Adrenal gland (tissue), 5 donors: ENCODE results near the gene MGAT4A.

Source experiments
- POLR2A ChIP-seq, 2 donors: fragments of 450-650 bp; IDR thresholded peaks; one replicate each; pipeline ENCODE4 v1.6.1; 2017; ENCODE audit warnings: antibody characterized with exemption in 2 of 2, mild to moderate bottlenecking in 2 of 2, moderate library complexity in 1 of 2
- TF ChIP-seq, protein P1 (sequence below), 6 experiments: fragments of 450-650 bp in 4 of 6; fragments of 200-600 bp in 2 of 6; sonication (generic) in 1 of 6; IDR thresholded peaks; 1 replicate in 5 of 6; 2 replicates in 1 of 6; pipeline versions ENCODE4 v1.5.1 to v1.8.0; 2016 to 2021; ENCODE audit warnings: antibody characterized with exemption in 6 of 6, mild to moderate bottlenecking in 2 of 6, moderate library complexity in 1 of 6
- donor health status: DM: no; HTN: no; CAD: no.

DNA sequence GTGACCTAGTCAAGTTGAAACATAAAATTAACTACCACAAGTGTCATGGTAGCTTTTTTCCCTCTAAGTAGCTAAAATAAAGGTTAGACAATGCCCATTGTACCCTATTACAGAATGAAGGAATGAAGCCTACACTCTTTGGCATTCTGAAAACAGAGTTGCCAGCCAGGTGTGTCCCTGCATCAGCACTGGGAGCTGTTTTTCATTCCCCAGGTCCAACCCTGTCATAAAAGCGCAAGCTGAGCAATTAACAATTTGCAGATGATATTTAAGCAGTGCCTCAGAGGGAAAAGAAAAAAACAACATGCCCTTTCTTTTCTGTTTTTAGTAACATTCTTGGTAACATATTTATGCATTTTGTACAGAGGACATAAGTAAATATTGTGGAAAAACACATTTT is 46.8 kb upstream of the MGAT4A start:
- TF ChIP-seq, protein P1, sequence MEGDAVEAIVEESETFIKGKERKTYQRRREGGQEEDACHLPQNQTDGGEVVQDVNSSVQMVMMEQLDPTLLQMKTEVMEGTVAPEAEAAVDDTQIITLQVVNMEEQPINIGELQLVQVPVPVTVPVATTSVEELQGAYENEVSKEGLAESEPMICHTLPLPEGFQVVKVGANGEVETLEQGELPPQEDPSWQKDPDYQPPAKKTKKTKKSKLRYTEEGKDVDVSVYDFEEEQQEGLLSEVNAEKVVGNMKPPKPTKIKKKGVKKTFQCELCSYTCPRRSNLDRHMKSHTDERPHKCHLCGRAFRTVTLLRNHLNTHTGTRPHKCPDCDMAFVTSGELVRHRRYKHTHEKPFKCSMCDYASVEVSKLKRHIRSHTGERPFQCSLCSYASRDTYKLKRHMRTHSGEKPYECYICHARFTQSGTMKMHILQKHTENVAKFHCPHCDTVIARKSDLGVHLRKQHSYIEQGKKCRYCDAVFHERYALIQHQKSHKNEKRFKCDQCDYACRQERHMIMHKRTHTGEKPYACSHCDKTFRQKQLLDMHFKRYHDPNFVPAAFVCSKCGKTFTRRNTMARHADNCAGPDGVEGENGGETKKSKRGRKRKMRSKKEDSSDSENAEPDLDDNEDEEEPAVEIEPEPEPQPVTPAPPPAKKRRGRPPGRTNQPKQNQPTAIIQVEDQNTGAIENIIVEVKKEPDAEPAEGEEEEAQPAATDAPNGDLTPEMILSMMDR (IDR thresholded peaks at IDR 0.05) = no peak
- no peak for TF ChIP-seq POLR2A (IDR thresholded peaks at IDR 0.05)
